Duodenal mucosa (tissue), 2 donors: Measurements from ENCODE around the gene PKNOX2.

Source experiments
- H3K27ac ChIP-seq: one replicate; pipeline ENCODE4 v1.7.0; 2013; ENCODE audit warnings: low read depth, low read length
- H3K27me3 ChIP-seq, 2 donors: one replicate each; pipeline ENCODE4 v1.7.0; 2013; ENCODE audit warnings: low read length in 2 of 2, control low read depth in 1 of 2; ENCODE audit not compliant: insufficient read depth in 2 of 2, control insufficient read depth in 1 of 2
- H3K36me3 ChIP-seq, 2 donors: one replicate each; pipeline ENCODE4 v1.7.0; 2013; ENCODE audit warnings: low read length in 2 of 2, control low read depth in 1 of 2; ENCODE audit not compliant: insufficient read depth in 2 of 2, control insufficient read depth in 1 of 2
- H3K4me1 ChIP-seq, 2 donors: one replicate each; pipeline ENCODE4 v1.7.0; 2013; ENCODE audit warnings: low read length in 2 of 2, control low read depth in 1 of 2; ENCODE audit not compliant: insufficient read depth in 2 of 2, control insufficient read depth in 1 of 2
- H3K4me3 ChIP-seq, 2 donors: one replicate each; pipeline ENCODE4 v1.7.0; 2013; ENCODE audit warnings: low read length in 2 of 2, low read depth in 1 of 2
- H3K9ac ChIP-seq, 2 donors: one replicate each; pipeline ENCODE4 v1.7.0; 2013; ENCODE audit warnings: low read length in 2 of 2, low read depth in 1 of 2
- H3K9me3 ChIP-seq, 2 donors: one replicate each; pipeline ENCODE4 v1.7.0; 2013; ENCODE audit warnings: low read length in 2 of 2, control low read depth in 1 of 2; ENCODE audit not compliant: control insufficient read depth in 1 of 2

Gene PKNOX2

GRCh38 chr11:125136001-125136400 lies 28.6 kb upstream of the PKNOX2 start:
- H3K27me3 ChIP-seq, result peaks cover 5 to 7% of the 10 kb centered on the region in 2 donors
- H3K9ac ChIP-seq, result no peak overlapping the region
- H3K4me3 ChIP-seq, result no peak overlapping the region
- no peak overlapping the region for H3K27ac ChIP-seq
- no peaks in the 10 kb centered on the region for H3K36me3 ChIP-seq
- H3K4me1 ChIP-seq, result no peaks in the 10 kb centered on the region
- no peaks in the 10 kb centered on the region for H3K9me3 ChIP-seq

DNA sequence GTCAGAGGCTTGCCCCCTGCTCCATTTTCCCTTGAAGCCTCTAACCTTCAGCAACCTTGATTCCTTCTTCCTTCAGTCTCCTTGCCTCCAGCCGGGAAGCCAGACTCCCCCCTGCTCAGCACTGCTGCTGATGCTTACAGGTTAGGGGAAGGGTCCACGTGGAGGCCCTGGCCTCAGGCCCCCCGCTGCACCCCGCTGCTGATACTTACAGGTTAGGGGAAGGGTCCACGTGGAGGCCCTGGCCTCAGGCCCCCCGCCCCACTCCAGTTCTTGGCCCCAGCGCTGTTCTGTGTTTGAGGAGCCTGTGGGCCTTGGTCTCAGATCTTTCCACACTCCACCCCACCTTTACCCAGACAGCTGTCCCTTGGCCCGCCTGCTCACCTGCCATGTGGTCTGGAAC lies 25.6 kb upstream of the PKNOX2 start:
- H3K36me3 ChIP-seq, result no peaks in the 10 kb centered on the region
- no peaks in the 10 kb centered on the region for H3K4me1 ChIP-seq

GRCh38 chr11:125139778-125140177 lies 24.8 kb upstream of the PKNOX2 start:
- no peaks in the 10 kb centered on the region for H3K4me1 ChIP-seq
- no peaks in the 10 kb centered on the region for H3K9me3 ChIP-seq
- H3K9ac ChIP-seq, result no peak overlapping the region
- H3K27me3 ChIP-seq, result peaks cover 4 to 9% of the 10 kb centered on the region in 2 donors
- H3K4me3 ChIP-seq, result no peak overlapping the region
- no peak overlapping the region for H3K27ac ChIP-seq
- no peaks in the 10 kb centered on the region for H3K36me3 ChIP-seq

More for the DNA sequence above, 25.6 kb upstream of the PKNOX2 start:
- H3K4me3 ChIP-seq, result no peak overlapping the region
- H3K9me3 ChIP-seq, result no peaks in the 10 kb centered on the region
- peaks cover 6 to 9% of the 10 kb centered on the region in 2 donors for H3K27me3 ChIP-seq
- H3K27ac ChIP-seq, result no peak overlapping the region
- no peak overlapping the region for H3K9ac ChIP-seq

DNA sequence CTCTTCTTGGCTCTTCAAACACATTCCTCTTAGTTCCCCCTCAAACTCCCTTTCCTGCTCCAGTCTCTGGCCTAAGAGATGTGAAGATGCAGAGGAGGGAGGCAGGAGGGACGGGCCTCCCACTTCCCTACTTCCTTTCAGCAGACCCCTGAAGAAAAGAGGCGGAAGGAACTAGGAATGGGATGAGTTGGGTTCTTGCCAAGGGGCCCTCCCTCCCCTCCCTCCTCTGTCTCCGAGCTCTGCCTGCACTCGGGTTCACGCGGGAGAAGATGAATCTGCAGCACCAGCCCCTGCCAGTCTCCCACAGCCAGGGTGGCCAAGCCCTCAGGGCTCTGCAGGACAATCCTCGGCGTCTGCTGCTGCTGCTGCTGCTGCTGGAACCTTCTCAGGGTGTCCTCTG lies 24.3 kb upstream of the PKNOX2 start:
- H3K4me1 ChIP-seq, result no peaks in the 10 kb centered on the region
- no peak overlapping the region for H3K9ac ChIP-seq
- H3K27ac ChIP-seq, result no peak overlapping the region
- no peaks in the 10 kb centered on the region for H3K36me3 ChIP-seq
- H3K27me3 ChIP-seq, result peaks cover 4 to 9% of the 10 kb centered on the region in 2 donors
- no peak overlapping the region for H3K4me3 ChIP-seq
- H3K9me3 ChIP-seq, result no peaks in the 10 kb centered on the region

DNA sequence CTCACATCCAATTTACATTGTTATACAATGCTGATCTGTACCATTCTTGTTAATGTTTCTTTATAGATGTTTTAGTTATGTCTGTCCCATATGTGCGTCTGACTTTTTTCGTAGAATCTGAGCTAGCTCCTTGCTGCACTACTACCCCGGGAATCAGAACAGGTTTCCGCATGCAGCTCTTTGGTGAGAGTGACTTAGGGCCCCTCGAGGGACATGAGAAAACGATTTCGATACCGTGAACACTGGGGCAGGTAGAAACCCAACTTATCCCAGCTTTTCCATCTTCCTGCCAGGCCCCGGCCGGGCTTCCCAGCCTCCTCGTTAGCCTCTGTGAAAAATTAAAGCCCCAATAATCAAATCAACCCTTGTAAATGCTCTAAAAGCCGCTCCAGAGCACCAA lies 23.4 kb upstream of the PKNOX2 start:
- H3K9me3 ChIP-seq, result no peaks in the 10 kb centered on the region
- no peak overlapping the region for H3K9ac ChIP-seq
- H3K27me3 ChIP-seq, result peaks cover 4 to 9% of the 10 kb centered on the region in 2 donors
- H3K27ac ChIP-seq, result no peak overlapping the region
- no peaks in the 10 kb centered on the region for H3K4me1 ChIP-seq
- no peak overlapping the region for H3K4me3 ChIP-seq
- H3K36me3 ChIP-seq, result no peaks in the 10 kb centered on the region

DNA sequence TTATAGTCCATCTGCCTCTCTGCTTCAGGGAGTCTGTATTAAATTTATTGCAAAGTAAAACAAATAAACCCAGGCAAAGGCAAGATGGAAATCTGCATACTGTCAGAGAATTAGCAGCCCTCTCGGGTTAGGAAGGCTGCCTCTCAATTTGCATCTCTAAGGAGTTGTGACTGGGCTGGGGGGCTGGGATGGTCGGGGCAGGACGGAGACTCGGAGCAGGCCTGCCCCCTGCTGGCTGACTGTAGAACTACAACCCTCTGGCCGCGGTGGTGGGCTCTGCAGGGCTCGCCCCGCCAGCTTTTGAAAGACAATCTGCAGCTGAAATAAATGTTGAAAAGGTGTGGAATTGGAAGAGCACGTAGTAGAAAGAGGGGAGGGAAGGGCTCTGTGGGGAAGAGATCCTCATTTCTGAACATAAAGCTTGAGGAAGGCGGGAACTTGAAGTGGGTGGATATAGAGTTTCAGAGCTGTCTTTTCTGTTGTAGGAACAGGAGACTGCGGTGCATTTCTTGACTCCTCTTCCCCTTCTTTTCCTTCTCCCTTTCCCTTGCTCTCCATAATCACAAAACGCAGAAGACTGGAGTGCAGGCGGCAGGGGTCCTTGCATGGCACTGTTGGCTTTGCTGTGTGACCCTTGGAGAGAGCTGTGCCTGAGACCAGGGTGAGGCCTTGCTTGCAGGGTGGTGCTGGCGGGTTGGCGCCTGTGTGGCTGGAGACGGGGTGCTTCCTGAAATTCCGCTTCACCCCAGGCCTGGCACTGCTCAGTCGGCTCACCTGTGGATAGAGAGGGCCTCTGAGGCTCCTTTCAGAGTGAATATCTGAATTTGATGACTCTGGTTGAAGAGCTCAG lies 22.6 kb upstream of the PKNOX2 start:
- H3K4me1 ChIP-seq, result no peaks in the 10 kb centered on the region
- no peak overlapping the region for H3K9ac ChIP-seq
- no peak overlapping the region for H3K4me3 ChIP-seq
- H3K36me3 ChIP-seq, result no peaks in the 10 kb centered on the region
- no peaks in the 10 kb centered on the region for H3K9me3 ChIP-seq
- no peak overlapping the region for H3K27ac ChIP-seq
- H3K27me3 ChIP-seq, result peaks cover 4 to 9% of the 10 kb centered on the region in 2 donors

- no peak overlapping the region for H3K9ac ChIP-seq
- no peaks in the 10 kb centered on the region for H3K9me3 ChIP-seq
- H3K27me3 ChIP-seq, result peaks cover 0 to 3% of the 10 kb centered on the region in 2 donors
- H3K4me3 ChIP-seq, result no peak overlapping the region
- H3K36me3 ChIP-seq, result no peaks in the 10 kb centered on the region
- no peak overlapping the region for H3K27ac ChIP-seq
- H3K4me1 ChIP-seq, result no peaks in the 10 kb centered on the region
These were observed 18.3 kb upstream of the PKNOX2 start for GRCh38 chr11:125146232-125146631.

DNA sequence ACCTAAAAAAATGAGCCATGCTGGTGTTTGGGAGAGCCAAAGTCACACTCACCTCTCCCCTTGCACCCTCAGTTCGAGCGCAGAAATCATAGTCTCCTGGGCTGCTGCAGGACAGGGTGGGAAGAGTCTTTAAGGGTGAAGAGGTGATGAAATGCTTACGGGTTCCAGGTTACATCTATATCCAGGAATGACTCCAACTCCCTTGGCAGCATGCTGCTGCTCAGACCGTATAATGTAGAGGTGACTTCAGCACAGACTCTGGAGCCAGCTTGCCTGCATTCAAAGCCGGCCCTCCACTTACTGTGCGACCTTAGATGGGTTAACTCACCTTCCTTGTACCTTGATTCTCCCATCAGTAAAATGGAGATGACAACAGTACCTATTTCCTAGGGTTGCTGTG lies 17.3 kb upstream of the PKNOX2 start:
- H3K27ac ChIP-seq, result no peak overlapping the region
- H3K36me3 ChIP-seq, result no peaks in the 10 kb centered on the region
- H3K27me3 ChIP-seq, result no peaks in the 10 kb centered on the region
- no peaks in the 10 kb centered on the region for H3K9me3 ChIP-seq
- no peak overlapping the region for H3K4me3 ChIP-seq
- no peaks in the 10 kb centered on the region for H3K4me1 ChIP-seq
- H3K9ac ChIP-seq, result no peak overlapping the region

DNA sequence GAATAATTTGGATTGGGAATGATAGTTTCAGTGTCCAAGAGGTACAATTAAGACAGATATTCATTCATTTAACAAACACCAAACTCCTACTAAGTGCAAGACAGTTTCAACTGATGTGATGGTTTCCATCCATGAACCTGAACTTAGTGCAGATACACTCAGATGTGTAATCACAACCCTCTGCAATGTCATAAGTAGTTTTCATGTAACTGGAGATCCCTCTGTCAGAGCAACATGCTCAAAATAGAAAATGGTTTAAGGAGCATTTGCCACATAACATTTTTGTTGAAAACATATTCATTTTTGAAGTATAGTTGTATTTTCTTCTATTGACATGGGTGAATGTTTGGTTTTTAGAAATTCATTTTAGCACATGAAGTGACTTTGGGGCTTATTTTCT lies 16.5 kb upstream of the PKNOX2 start:
- H3K36me3 ChIP-seq, result no peaks in the 10 kb centered on the region
- H3K9me3 ChIP-seq, result no peaks in the 10 kb centered on the region
- H3K27ac ChIP-seq, result no peak overlapping the region
- no peaks in the 10 kb centered on the region for H3K4me1 ChIP-seq
- H3K4me3 ChIP-seq, result no peak overlapping the region
- H3K27me3 ChIP-seq, result no peaks in the 10 kb centered on the region
- no peak overlapping the region for H3K9ac ChIP-seq

- no peaks in the 10 kb centered on the region for H3K27me3 ChIP-seq
- no peaks in the 10 kb centered on the region for H3K4me1 ChIP-seq
- H3K27ac ChIP-seq, result no peak overlapping the region
- H3K4me3 ChIP-seq, result no peak overlapping the region
- H3K9ac ChIP-seq, result no peak overlapping the region
- H3K9me3 ChIP-seq, result no peaks in the 10 kb centered on the region
- H3K36me3 ChIP-seq, result no peaks in the 10 kb centered on the region
These were observed 15.8 kb upstream of the PKNOX2 start for GRCh38 chr11:125148743-125149142.
